Epithelial cell of esophagus (primary cell): ENCODE results near the gene ICAM4.
A peak's percentile ranks its signal among the peaks of the same experiment; 100 is the strongest.

Experiments
- DNase-seq: peaks from one replicate; pipeline ENCODE4 v3.0.0; 2010; ENCODE audit warnings: low read depth
- H3K4me3 ChIP-seq: 2 replicates; pipeline ENCODE4 v1.5.1; 2011; ENCODE audit warnings: mild to moderate bottlenecking, low read length, control low read depth
- TF ChIP-seq, protein P1 (sequence below): IDR thresholded peaks from 2 replicates; pipeline ENCODE4 v1.5.1; 2011; ENCODE audit warnings: low read depth, mild to moderate bottlenecking, low read length, control low read depth, inconsistent platforms; ENCODE audit not compliant: insufficient read depth; ENCODE audit errors: missing control alignments

The ICAM4 gene

DNA sequence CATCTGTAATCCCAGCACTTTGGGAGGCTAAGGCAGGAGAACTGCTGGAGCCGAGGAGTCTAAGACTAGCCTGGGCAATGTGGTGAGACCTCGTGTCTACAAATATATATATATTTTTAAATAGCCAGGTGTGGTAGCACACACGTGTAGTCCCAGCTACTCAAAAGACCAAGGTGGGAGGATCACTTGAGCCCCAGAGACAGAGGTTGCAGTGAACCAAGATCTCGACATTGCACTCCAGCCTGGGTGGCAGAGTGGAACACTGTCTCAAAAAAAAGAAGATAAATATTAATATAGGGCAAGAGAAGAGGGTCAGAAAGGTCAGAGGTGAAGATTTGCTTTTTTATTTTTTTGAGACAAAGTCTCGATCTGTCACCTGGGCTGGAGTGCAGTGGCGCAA, 40.2 kb upstream of the ICAM4 start:
- H3K4me3 ChIP-seq, result no peak overlapping the region
- DNase-seq, result no peak
- TF ChIP-seq, protein P1, sequence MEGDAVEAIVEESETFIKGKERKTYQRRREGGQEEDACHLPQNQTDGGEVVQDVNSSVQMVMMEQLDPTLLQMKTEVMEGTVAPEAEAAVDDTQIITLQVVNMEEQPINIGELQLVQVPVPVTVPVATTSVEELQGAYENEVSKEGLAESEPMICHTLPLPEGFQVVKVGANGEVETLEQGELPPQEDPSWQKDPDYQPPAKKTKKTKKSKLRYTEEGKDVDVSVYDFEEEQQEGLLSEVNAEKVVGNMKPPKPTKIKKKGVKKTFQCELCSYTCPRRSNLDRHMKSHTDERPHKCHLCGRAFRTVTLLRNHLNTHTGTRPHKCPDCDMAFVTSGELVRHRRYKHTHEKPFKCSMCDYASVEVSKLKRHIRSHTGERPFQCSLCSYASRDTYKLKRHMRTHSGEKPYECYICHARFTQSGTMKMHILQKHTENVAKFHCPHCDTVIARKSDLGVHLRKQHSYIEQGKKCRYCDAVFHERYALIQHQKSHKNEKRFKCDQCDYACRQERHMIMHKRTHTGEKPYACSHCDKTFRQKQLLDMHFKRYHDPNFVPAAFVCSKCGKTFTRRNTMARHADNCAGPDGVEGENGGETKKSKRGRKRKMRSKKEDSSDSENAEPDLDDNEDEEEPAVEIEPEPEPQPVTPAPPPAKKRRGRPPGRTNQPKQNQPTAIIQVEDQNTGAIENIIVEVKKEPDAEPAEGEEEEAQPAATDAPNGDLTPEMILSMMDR, result no peak

DNA sequence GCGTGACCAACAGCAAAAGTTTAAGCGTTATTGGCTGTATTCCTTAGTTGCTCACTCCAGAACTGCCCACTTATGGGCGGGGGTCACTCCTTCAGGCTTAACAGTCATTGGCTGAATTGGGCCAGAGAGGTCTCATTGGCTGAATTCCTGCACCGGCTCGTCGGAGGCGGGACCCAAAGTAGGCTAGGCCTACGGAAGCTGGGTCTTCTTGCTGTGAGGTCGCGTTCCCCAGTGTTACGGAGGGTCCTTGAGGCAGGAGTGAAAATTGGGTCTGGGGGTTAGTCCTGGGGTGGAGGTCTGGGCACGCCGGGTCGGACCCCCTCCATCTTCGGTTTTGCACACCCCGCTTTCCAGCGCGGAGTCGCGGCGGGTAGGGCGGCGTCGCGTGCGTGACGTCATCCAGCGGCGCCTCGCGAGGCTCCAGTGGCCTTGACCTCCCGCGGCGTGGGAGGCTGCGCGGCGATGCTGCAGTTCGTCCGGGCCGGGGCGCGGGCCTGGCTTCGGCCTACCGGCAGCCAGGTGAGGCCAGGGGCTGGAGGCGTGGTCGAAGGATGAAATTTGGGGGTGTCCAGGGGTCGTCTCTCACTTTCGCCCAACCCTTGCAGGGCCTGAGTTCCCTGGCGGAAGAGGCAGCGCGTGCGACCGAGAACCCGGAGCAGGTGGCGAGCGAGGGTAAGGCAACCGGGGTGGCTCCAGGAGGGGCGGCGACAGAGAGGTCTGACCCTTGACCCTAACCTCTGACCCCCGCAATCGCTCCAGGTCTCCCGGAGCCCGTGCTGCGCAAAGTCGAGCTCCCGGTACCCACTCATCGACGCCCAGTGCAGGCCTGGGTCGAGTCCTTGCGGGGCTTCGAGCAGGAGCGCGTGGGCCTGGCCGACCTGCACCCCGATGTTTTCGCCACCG, 34.7 kb upstream of the ICAM4 start, which contains the start of gene MRPL4:
Gene MRPL4, plus strand, starts transcription at position 423 of the 903 bp plus-strand sequence. Its CDS starts 40 bp downstream, at position 463.
- TF ChIP-seq, protein P1, result no peak
- peak; percentile 99 for DNase-seq

DNA sequence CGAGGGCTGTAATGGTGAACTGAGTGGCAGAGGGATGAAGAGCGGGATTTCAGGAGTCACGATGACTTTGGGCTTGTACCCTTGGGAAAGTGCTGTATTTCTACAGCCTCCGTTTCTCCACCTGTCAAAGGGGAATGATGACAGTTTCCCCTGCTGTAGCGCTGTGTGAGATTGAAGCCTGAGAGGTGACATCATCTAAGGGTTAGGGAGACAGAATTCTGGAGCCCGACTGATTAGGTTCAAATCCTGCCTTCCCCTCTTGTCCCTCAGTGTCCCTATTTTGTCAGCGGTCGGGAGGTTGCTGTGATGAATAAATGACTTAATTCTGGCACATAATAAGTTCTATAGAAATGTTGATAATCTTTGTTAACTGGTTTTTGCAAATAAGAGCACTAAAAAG, 34.0 kb upstream of the ICAM4 start:
- no peak for DNase-seq
- H3K4me3 ChIP-seq, result peak overlapping the region; percentile 96
- TF ChIP-seq, protein P1, result no peak

More for the DNA sequence above, 34.7 kb upstream of the ICAM4 start, which contains the start of gene MRPL4:
- H3K4me3 ChIP-seq, result peak within 1 kb of the TSS; percentile 96

DNA sequence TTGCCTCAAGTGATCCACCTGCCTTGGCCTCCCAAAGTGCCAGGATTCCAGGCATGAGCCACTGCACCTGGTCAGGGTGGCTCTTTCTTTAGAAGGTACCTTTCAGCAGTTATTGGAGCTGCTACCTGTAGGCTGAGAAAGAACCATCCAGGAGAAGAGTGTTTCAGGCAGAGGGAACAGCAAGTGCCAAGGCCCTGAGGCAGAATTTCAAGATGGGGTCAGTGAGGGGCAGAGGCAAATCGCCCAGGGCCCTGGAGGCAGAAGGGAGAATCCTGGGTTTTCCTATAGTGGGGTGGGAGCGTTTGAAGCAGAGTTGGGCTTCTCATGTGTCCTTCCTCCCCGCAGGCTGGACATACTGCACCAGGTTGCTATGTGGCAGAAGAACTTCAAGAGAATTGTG, 32.5 kb upstream of the ICAM4 start:
- TF ChIP-seq, protein P1, result no peak
- no peak for DNase-seq
- no peak overlapping the region for H3K4me3 ChIP-seq

DNA sequence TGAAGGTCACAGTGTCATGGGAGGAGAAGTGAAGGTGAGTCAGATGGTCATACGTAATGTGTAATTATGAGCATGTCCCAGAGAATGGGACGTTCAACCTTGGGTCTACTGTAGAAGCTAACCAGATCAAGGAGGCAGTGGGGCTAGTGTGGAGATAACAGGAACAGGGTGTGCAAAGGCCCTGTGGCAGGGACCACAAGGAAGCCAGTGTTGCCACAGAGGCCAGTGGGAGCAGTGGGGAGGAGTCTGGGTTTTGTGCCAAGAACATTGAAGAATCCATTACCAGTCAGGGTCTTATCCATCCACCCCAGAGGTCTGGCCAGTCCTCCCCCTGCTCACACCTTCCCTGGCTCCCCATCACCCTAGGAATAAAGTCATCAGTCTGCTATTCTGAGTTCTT, 31.4 kb upstream of the ICAM4 start:
- no peak overlapping the region for H3K4me3 ChIP-seq
- TF ChIP-seq, protein P1, result no peak
- DNase-seq, result no peak

DNA sequence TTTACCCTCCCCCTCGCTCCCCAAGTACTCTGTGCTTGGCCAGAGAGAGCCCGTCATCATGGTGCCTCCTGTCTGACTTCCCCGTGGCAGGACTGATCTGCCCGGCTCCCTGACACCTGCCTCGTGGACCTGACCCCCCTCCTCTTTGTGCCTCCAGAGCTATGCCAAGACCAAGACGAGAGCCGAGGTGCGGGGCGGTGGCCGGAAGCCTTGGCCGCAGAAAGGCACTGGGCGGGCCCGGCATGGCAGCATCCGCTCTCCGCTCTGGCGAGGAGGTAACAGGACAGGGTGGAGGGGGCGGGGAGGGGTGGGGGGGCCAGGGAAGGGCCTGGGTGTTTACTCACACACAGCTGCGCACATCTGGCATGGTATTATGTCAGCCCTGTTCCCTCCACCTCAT, 30.2 kb upstream of the ICAM4 start:
- TF ChIP-seq, protein P1, result no peak
- no peak overlapping the region for H3K4me3 ChIP-seq
- DNase-seq, result no peak

DNA sequence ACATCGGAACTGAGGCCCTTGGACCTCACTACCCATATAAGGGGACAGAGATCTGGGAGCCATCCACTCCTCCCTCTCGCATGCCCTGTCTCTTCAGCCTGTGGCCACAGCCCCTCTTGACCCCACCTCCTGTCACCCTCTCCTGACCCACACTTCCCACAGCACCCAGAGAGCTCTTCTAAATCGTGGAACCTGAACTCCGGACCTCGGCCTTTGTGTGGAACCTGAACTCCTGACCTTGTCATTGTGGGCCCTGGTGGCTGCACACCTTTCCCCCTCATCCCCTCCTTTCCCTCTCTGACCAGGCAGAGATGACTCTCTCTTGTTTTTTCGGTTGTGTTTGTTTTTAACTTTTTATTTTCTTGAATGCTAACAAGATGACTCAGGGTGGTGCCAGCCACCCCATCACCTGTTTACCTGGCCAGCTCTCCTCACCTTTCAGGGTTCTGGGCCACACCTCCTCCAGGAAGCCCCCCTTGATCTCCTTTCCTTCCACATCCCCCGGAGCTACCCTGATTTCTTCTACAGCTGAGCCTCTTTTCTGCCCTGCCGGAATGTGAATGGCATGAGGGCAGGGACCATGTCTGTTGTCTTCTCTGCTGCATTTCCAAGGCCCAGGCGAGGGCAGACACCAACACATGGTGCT, 29.7 kb upstream of the ICAM4 start:
- TF ChIP-seq, protein P1, result no peak
- DNase-seq, result no peak
- no peak overlapping the region for H3K4me3 ChIP-seq
